ENCODE measurements around the gene ZNF749. TPM values are rescaled to one million over a fixed set of nuclear protein-coding genes. Genes with fewer than 3 reads are reported as not detected.

ZNF749 gene
- total RNA-seq, 4 donors from 2014 or later = 3.1 to 7.8 (median 4.5) TPM

Small RNAs within 50 kb of the gene (small RNA-seq; reads per million reads assigned to genes)
- not detected for gene VN1R107P

Other genes with a start within 250 kb of the ZNF749 start
- gene ZNF264, start 243.8 kb upstream of the ZNF749 start, total RNA-seq = 10 to 100 TPM; 37.8 to 75.6 (median 55.6) TPM
- 1 to 10 TPM in 3 of 4 donors, not detected in 1; 1.0 to 5.2 (median 1.8) TPM for gene AURKC, start 204.3 kb upstream of the ZNF749 start, total RNA-seq
- 10 to 100 TPM; 16.2 to 24.7 (median 20.3) TPM for gene ZNF805, start 194.7 kb upstream of the ZNF749 start, total RNA-seq
- gene ZNF460, start 154.8 kb upstream of the ZNF749 start, total RNA-seq = 10 to 100 TPM; 68.4 to 94.3 (median 85.1) TPM
- 10 to 100 TPM in 1 of 4 donors, 1 to 10 TPM in 3; 7.3 to 10.6 (median 7.9) TPM for gene ZNF543, start 114.9 kb upstream of the ZNF749 start, total RNA-seq
- gene ZNF304, start 84.1 kb upstream of the ZNF749 start, total RNA-seq = 1 to 10 TPM; 5.1 to 7.6 (median 6.0) TPM
- gene TRAPPC2B, start 71.8 kb upstream of the ZNF749 start, total RNA-seq = 10 to 100 TPM in 3 of 4 donors, 1 to 10 TPM in 1; 4.8 to 20.6 (median 18.8) TPM
- gene ZNF547, start 71.8 kb upstream of the ZNF749 start, total RNA-seq = 1 to 10 TPM in 2 of 4 donors, under 1 TPM in 2; 0.78 to 1.8 (median 1.1) TPM
- gene ZNF548, start 45.5 kb upstream of the ZNF749 start, total RNA-seq = 10 to 100 TPM; 19.8 to 40.0 (median 31.2) TPM
- gene ZNF17, start 24.2 kb upstream of the ZNF749 start, total RNA-seq = 10 to 100 TPM in 3 of 4 donors, 1 to 10 TPM in 1; 9.4 to 27.3 (median 14.9) TPM
- 1 to 10 TPM in 3 of 4 donors, under 1 TPM in 1; 0.60 to 2.6 (median 1.2) TPM for gene VN1R1, start 21.8 kb downstream of the ZNF749 start, total RNA-seq
- gene ZNF772, start 42.2 kb downstream of the ZNF749 start, total RNA-seq = 10 to 100 TPM in 3 of 4 donors, 1 to 10 TPM in 1; 9.3 to 19.2 (median 13.6) TPM
- 10 to 100 TPM; 10.5 to 42.6 (median 16.2) TPM for gene ZNF419, start 52.4 kb downstream of the ZNF749 start, total RNA-seq
- gene ZNF773, start 64.6 kb downstream of the ZNF749 start, total RNA-seq = 10 to 100 TPM in 3 of 4 donors, 1 to 10 TPM in 1; 2.6 to 31.8 (median 16.0) TPM
- 1 to 10 TPM; 4.9 to 5.7 (median 5.0) TPM for gene ZNF549, start 92.0 kb downstream of the ZNF749 start, total RNA-seq
- 10 to 100 TPM in 1 of 4 donors, 1 to 10 TPM in 3; 6.6 to 11.0 (median 8.0) TPM for gene ZNF550, start 124.5 kb downstream of the ZNF749 start, total RNA-seq
- gene ZNF416, start 143.6 kb downstream of the ZNF749 start, total RNA-seq = 1 to 10 TPM; 2.4 to 6.0 (median 2.6) TPM
- 1 to 10 TPM; 3.0 to 7.6 (median 5.0) TPM for gene ZIK1, start 148.8 kb downstream of the ZNF749 start, total RNA-seq
- 1 to 10 TPM; 1.3 to 9.6 (median 3.0) TPM for gene ZNF530, start 164.6 kb downstream of the ZNF749 start, total RNA-seq
- 10 to 100 TPM; 15.0 to 43.7 (median 25.4) TPM for gene ZNF134, start 178.9 kb downstream of the ZNF749 start, total RNA-seq
- 10 to 100 TPM in 3 of 4 donors, 1 to 10 TPM in 1; 5.9 to 18.6 (median 14.0) TPM for gene ZNF211, start 197.8 kb downstream of the ZNF749 start, total RNA-seq
- gene ZSCAN4, start 233.6 kb downstream of the ZNF749 start, total RNA-seq = not detected
- 10 to 100 TPM in 1 of 4 donors, 1 to 10 TPM in 3; 3.6 to 12.9 (median 7.2) TPM for gene ZNF551, start 246.7 kb downstream of the ZNF749 start, total RNA-seq